ENCODE results near the gene LRRC49.
"Not testable (repeated sequence)": the region's sequence is repeated elsewhere in the genome, so short reads cannot be mapped to it uniquely, and the experiment has no call there.

LRRC49 gene

DNA sequence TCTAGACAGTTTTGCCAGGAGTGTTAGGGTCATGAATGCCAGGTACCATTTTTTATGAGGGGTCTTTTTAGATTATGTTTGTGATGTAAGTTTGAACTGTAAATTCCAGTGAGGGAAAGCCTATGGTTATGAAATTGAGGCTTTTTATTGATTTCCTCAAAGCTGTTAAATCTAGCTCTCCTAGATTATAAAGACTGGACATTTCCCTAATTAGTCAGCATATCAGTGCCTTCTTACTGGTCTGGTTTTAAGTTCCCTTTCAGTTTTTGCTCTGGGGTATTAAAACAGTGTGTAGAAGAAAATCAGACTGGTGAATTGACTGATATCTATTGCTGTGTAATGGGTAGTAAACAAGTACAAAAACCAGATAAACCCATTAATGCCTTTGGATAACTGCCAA, 39.2 kb downstream of the LRRC49 start:
- no peak for DNase-seq

DNA sequence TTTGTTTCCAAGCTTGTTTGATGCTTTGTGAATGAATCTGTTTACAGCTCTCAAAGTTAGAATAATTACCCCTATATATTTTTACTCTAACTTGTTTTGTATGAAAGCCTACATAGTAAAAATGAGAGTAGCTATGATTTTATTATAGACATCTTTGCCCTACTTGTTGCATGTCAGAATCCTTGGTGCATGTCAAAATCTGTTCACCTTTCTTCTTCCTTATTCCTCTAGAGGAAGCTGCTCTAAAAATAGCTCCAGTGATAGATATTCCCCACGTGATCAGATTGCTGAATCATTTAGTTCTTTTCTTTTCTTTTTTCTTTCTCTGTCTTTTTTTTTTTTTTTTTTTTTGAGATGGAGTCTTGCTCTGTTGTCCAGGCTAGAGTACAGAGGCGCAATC, 39.8 kb downstream of the LRRC49 start:
- DNase-seq: no peak

DNA sequence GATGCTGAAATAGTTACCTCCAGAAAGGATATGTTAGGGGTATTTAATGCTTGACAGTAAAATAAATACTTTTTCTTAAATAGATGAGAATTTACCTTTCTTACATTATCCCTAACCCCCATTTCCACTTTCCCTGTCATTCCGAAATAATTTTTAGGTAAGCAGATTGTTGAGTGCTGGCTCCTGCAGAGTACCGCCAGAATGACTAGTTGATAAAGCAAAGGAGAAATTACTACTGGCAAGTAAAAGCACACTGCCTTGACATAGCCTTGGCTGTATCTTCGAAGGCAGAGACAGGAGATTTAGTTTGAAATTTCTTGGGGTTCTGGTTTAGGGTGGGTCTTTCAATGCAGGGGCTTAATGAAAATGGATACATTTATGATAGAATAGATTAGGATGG, 40.8 kb downstream of the LRRC49 start:
- no peak for DNase-seq

DNA sequence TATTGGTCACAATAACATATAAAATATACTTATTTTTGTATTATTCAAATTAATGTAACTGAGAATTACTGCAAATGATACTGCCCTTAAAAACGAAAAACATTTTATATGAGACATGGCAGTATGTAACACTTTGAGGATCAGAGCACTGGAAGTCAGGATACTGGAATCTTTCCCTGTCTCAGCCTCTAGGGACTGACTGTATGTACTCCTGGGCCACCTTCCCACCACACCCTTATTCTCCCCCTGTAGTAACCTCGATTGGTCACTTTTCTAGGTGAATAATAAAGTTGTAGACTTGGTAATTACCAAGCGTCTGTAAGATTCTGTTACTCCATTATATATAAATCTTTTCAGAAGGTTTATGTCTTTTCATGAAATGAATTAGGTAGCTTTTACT, 43.0 kb downstream of the LRRC49 start:
- DNase-seq: no peak

DNA sequence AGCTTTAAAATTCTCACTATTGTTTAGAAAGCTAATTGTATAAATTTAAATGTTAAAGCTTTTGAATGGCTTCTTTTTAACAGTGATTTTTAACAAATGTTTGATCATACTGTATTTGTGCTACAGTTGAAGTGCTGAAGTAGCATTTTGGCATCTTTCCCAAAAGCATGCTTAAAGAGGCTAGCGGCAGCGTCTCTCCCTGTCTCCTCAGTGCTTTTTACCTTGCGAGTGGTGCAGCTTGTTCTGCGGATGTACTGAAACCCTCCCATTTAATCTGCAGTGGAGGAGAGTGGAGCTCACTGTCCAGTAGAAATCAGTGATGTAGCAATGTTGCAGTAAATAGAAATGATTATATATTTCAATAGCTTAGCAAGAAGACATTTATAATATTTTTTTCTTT, 43.7 kb downstream of the LRRC49 start:
- DNase-seq: no peak

DNA sequence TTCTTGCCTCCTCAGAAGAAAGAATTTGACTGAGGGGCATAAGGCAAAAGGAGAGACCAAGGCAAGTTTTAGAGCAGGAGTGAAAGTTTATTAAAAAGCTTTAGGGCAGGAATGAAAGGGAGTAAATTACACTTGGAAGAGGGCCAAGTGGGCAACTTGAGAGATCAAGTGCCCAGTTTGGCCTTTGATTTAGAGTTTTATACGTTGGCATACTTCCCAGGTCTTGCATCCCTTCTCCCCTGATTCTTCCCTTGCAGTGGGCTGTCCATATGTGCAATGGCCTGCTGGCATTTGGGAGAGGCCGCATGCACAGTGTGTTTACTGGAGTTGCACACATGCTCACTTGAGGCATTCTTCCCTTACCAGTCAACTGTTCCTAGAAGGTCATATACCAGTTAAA, 50.7 kb downstream of the LRRC49 start:
- not testable (repeated sequence) for DNase-seq

DNA sequence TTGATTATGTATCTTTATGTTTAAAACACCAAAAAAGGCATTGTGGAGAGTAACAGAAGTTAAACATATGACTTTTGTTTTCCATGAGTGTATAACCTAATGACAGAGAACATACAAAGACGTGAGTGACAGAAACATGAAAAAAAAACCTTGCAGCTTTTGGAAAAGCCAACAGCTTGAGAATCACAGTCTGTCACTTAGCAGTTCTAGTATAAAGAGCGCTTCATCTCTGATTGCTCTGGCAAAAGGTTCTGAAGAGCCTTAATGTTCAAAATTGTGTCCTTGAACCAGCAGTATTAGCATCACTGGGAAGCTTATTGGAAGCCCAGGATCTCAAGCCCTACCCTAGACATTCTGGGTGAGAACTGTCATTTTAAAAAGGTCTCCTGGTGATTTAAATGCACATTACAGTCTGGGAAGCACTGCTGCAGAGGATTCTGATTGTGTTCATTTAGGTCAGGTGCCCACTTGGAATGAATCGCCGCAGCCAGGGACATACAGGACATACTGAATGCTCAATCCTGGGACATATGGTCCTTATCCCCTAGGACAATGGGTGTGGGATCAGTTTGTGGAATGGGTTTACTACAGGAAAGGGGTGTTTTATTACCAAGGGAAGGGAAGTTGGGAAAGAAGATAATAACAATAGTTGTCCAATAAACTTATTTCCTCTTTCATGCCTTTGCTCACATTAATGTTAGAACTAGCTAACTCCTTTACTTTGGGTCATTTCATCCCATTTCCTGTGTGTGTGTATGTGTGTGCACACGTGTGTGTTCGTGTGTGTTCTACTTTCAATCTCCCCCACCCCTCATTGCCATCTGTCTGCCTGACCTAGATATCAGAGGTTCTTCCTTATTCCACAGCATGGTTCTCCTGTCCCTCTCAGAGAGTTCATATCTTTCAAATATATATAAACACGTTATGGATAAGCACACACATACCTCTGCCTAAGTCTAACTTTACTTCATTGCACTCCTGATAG, 55.0 kb downstream of the LRRC49 start:
- DNase-seq: no peak

DNA sequence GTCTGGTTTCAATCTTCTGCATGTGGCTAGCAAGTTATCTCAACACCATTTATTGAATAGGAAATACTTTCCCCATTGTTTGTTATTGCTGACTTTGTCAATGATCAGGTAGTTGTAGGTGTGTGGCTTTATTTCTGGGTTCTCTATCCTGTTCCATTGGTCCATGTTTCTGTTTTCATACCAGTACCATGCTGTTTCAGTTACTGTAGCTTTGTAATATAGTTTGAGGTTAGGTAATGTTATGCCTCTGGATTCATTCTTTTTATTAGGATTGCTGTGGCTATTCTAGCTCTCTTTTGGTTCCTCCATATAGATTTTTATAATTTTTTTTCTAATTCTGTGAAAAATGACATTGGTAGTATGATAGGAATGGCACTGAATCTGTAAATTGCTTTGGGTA, 58.3 kb downstream of the LRRC49 start:
- no peak for DNase-seq

DNA sequence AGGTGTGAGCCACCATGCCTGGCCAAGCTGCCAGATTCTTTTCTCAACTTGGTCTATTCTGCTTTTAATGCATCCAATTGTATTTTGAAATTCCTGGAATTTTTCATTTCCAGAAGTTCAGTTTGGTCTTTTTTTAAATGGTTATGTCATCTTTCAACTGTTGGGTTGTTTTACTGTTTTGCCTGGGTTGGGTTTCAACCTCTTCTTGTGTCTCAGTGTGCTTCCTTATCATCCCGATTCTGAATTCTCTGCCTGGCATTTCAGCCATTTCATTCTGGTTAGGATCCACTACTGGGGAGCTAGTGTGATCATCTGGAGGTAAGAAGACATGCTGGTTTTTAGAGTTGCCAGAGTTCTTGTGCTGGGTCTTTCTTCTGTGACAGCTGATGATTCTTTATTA, 61.5 kb downstream of the LRRC49 start:
- DNase-seq: no peak

DNA sequence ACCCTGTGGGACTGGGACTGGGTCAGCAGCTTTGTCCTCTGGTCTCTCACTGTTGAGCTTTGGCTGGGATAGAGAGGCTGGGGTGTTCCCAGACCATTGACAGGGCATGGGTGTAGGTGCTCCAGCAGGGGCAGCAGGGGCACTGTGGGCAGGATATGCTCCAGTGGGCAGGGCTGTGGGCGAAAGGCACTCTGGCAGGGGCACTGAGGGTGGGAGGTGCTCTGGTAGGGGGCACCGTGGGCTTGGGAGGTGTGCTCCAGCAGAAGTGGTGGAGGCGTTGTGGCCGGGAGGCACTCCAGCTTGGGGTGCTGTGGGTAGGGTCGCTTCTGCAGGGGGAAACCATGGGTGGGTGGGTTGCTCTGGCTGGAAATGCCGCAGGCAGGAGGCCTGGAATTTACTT, 62.1 kb downstream of the LRRC49 start:
- DNase-seq: no peak

DNA sequence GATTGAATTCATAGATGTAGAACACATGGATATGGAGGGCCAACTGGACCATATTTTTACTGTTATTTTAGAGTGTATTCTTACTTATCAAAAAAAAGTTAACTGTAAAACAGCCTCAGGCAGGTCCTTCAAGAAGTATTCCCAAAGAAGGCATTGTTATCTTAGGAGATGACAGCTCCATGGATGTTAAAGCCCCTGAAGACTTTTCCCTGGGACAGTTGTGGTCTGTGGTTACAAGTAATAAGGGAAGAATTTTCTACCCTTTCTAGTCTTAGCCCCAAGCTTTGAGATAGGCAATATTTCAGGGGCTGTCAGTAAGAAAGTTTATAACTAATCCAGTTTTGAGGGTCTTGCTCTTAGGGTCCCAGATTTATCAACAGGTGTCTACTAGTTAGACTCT, 62.5 kb downstream of the LRRC49 start:
- no peak for DNase-seq

DNA sequence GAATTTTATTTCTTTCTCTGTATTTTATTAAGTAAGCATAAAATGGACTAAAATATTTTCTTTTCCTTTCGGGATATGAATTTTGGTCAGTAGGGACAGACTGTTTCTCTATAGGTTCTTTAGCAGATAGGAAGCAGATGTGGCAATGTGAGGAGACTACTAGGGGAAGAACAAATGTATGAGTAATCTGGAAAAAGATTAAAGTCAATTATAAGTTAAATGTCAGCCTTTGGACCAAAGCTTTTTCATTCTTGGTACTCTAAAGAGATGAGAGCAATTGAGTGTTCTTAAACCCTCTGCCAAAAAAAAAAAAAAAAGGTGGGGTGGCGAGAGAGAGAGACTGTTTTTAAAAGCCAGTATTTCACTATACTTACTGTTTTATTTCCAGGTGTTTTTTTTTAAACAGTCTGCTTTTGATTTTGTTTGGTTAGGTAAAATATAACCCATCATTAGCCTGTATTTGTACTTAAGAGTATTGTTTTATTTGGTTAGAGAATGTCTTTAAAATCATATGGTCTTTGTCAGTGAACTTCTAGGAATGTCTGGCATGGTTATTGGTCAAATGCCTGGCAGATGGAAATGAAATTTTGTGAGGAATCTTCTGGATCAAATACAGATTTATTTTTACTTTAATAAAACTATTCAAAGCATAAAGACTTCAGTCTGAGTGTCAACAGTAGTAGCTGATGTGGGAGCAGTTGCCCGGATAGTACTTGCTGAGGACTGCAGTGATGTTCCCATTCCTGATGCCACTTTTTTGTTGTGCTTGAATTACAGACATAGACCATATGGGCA, 63.8 kb downstream of the LRRC49 start:
- DNase-seq: no peak

DNA sequence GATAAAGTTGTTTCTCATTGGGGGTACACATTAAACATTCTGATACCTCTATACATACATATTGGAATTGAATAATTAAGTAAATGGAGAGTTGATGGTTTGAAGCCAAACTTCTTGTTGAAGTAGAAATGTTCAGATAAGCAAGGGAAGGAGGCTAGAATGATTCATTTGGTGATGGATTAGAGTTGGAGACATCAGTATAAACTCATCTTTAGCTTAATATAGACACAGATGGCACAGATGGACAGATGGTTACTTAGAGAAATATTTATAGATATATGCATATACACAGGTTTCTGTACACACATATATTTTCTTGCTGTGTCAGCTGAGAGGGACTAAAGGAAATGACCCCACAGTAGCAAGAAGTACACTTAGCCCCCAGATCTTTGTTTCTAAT, 69.5 kb downstream of the LRRC49 start:
- no peak for DNase-seq

DNA sequence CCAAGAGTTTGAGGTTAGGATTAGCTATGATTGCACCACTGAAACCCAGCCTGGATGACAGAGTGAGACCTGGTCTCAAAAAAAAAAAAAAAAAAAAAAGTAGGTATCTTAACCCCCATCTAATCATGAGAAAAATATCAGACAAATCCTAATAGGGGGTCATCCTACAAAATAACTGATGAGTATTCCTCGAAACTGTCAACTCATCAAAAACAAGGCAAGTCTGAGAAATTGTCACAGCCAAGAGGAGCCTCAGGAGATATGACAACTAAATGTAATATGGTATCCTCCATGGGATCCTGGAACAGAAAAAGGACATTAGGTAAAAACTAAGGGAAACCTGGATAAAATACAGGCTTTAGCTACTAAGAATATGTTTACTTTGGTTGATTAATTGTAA, 70.6 kb downstream of the LRRC49 start:
- DNase-seq: no peak

DNA sequence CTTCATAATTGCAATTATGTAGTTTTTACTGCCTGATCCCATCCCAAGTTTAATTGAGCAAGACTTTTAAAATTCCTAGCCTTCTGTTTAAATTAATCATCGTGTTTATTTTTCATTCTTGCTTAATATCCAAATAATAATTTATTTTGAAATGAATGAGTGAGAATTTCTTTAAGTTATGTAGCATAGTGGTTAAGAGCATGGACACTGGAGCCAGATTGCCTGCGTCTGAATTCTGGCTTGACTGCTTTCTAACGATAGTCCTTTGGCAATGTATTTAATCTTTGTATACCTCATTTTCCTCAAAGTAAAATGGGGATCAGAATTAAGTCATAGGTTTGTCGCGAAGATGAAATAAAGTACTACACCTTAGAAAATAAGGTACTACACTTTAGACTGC, 71.4 kb downstream of the LRRC49 start:
- DNase-seq: no peak

DNA sequence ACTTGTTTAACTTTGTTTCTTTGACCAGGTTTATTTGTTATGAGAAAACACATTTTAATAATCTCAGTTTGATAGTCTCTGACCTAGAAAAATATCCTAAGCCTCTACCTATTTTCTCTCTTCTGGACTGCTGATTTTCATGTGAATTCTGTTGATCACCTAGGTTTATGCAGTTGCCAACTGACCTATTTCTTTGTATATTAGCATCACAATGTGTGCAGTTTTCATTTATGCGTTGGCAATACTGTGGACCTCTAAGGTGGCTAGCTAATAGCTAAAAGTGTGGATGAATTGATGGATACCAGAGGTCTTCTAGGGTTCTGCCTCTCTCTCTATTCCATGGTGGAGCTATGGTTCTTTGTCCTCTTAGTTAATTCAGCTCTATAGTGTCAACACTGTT, 72.1 kb downstream of the LRRC49 start:
- no peak for DNase-seq

DNA sequence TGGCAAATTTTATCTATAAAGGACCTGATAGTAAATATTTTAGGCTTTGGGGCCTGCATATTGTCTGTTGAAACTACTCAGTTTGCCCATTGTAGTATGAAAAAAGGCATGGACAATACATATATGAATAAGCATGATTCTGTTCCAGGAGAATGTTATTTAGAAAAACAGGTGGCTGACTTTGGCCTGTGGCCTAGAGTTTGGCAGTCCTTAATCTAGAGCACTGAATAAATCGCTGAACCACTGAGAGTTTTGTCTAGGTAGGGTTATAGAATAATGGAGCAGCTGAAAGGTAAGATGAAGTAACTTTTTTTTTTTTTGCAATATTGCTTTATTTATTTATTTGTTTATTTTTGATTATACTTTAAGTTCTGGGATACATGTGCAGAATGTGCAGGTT, 75.0 kb downstream of the LRRC49 start:
- DNase-seq: no peak

DNA sequence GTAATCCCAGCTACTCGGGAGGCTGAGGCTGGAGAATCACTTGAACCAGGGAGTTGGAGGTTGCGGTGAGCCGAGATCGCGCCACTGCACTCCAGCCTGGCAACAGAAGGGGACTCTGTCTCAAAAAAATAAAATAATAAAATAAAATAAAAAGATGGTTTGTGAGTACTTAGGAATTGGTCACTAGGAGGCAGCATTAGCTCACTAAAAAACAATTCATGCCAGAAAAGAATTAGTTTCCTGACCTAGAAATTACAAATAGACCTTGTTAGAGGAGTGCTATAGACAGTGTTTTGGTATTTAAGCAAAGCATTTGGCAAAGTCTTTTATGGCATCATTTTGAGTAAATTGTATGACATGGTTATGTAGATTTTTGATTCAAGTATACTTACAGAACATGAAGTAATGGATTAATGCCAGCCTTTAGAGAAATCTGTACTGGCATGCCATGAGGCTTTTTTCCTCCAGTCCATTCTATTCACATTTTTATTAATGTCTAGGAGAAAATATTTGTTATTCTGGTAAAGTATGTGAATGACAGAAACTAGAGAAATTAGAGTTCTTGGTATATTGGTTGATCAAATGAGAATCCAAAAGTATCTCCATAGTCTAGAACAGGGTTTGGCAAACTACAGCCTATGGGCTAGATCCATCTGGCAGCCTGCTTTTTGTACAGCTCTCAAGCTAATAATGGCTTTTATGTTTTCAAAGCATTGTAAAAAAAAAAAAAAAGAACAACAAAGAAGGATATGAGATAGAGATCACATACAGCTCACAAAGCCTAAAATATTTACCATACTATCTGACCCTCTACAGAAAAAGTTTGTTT, 81.6 kb downstream of the LRRC49 start:
- no peak for DNase-seq

DNA sequence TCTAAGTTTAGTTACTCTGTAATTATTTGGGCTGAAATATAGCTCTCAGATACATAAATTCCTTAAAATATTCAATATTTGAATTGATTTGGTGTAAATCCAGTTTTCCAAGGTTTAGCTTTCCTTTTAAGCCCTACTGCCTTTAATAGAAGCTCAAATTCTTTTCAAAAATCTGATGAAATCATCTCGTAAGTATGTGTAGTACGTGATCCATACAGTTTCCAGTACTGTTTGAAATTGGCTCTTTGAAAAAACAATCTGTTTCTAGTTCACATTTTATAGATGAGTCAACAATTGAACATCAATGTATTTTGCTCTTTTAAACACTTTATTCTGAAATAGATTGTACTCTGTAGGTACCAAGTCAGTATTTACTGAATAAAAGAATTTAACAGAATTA, 84.2 kb downstream of the LRRC49 start:
- DNase-seq: no peak

DNA sequence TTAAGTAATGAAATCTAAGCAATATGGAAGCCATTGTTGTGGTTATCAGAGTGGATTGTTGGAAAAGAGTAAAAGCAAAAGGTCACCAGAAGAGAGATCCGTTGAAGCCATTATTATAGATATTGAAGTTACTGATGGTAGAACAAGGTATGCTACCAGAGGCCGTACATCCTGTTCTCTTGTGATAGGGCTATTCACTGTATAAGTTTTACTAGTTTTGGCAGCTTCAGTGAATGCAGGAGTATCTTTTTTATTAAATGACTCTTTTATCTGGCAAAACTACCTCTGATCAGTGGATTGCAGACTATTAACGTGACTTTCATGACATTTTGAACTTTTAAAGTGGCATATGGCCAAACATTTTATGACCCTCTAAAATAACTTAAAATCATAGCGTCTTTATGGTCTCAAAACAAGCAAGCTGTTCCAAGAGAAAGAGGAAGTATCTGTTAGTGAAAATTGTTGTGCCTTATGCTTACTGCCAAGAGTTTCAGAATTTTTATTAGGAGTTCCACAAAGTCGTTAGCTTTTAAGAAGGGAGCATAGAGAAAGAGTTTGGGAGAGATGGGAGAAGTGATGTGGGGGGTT, 102.9 kb downstream of the LRRC49 start:
- DNase-seq: no peak

DNA sequence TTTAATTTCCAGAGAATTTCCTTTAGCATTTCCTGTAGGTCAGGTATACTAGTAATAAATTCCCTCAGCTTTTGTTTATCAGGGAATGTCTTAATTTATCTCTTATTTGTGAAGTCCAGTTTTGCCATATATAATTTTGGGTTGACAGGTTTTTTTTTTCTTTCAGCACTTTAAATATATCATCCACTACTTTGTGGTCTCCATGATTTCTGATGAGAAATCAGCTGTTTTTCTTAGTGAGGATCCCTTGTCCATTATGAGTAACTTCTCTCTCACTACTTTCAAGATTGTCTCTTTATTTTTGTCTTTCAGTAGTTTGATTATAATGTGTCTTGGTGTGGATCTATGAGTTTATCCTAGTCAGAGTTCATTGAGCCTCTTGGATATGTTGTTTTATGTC, 105.7 kb downstream of the LRRC49 start:
- no peak for DNase-seq

DNA sequence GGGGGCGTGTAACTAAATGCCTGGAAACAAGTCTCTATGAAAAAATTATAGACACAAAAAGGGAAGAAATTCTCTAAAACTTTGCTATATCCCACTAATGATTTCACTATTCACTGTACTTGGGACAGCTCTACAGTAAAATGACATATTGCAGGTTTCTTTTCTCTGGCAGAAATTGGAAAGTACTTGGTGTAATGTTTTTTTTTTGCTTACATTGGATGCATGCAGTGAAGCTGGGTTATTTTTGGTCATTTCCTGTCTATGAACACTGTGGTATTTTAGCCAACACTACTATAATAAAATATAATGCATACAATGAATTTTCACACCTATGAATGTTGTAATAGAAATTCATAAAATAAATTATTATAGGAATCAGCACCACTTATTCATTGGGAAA, 109.7 kb downstream of the LRRC49 start:
- DNase-seq: no peak

DNA sequence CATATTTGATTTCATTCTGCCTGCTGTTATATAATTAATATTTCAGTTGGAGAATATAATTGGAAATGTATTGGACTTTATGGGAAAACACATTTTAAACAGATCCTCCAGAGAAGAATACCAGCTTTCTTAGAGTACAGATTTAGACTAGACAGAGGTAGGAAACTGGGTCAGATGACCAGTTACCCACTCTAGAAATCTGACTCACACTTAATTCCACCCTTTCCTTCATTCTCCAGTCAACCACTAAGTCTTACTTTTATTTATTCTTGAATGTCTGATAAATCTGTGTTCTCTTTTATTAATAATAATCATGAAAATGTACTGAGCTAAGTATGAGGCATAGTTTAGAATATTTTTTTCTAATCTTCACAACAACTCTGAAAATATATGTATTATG, 110.7 kb downstream of the LRRC49 start:
- no peak for DNase-seq
